ENCODE measurements around the gene DGKD. TPM values are rescaled to one million over a fixed set of nuclear protein-coding genes. Genes with fewer than 3 reads are reported as not detected.

The DGKD gene
- total RNA-seq, 6 experiments from 2014 or later, result 8.1 to 12.2 (median 10.3) TPM

DNA sequence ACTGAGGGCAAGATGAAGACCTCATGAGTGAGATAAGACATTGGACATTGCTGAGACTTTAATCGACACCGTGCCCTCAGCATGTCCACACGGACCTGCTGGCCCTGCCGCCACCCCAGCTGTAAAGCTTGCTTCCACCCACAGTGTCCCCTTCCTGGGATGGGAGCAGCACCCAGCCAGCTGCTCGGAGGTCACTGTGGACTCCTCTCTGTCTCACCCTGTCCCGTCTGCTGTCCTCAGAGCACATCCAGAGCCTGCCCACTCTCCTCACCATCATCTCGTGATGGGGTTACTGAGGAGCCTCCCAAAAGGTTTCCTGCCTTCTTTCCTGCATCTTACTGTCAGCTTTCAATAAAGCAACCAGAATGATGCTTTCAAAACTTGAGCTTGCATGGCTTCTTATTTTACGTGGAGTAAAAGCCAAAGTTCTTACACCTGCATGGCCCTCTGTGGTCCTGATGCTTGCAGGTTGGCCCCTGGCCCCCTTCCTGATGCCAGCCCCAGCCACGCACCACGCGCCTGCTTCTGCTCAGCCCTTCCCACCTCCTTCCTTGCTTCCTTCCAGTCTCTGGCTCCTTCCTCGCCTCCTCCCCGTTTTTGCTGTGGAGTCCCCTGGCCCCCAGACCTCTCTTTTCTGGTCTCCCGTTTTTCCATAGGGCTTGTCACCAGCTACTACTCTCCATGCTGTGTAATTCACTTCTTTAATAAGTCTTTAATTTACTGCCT, 67.0 kb downstream of the DGKD start:
- H3K4me1 Mint-ChIP-seq (ENCODE audit: low read depth), result peaks cover 26% of the 10 kb centered on the region
- no peak overlapping the region for H3K4me3 Mint-ChIP-seq
- H3K27me3 Mint-ChIP-seq (ENCODE audit: insufficient read depth), result peaks cover 2% of the 10 kb centered on the region; the same call in 1 of the 2 replicates
- peaks cover 28% of the 10 kb centered on the region for H3K9me3 Mint-ChIP-seq
- no peak overlapping the region for H3K27ac Mint-ChIP-seq
- DNase-seq, result no peak
- peaks cover 37% of the 10 kb centered on the region for H3K36me3 Mint-ChIP-seq (ENCODE audit: low read depth)
- TF ChIP-seq, protein P1, sequence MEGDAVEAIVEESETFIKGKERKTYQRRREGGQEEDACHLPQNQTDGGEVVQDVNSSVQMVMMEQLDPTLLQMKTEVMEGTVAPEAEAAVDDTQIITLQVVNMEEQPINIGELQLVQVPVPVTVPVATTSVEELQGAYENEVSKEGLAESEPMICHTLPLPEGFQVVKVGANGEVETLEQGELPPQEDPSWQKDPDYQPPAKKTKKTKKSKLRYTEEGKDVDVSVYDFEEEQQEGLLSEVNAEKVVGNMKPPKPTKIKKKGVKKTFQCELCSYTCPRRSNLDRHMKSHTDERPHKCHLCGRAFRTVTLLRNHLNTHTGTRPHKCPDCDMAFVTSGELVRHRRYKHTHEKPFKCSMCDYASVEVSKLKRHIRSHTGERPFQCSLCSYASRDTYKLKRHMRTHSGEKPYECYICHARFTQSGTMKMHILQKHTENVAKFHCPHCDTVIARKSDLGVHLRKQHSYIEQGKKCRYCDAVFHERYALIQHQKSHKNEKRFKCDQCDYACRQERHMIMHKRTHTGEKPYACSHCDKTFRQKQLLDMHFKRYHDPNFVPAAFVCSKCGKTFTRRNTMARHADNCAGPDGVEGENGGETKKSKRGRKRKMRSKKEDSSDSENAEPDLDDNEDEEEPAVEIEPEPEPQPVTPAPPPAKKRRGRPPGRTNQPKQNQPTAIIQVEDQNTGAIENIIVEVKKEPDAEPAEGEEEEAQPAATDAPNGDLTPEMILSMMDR (IDR thresholded peaks at IDR 0.05), result no peak

- Mint-ChIP-seq H3K9me3 (peaks cover 37% of the 10 kb centered on the region), H3K27me3 (ENCODE audit: insufficient read depth) (peaks cover 2% of the 10 kb centered on the region; the same call in 1 of the 2 replicates), H3K4me3 (no peak overlapping the region), H3K4me1 (ENCODE audit: low read depth) (peaks cover 34% of the 10 kb centered on the region), H3K36me3 (ENCODE audit: low read depth) (peaks cover 46% of the 10 kb centered on the region), H3K27ac (no peak overlapping the region)
- no peak for DNase-seq
- TF ChIP-seq, protein P1 (IDR thresholded peaks at IDR 0.05), result no peak
Measured at GRCh38 chr2:233422050-233422639, 67.9 kb downstream of the DGKD start.

DNA sequence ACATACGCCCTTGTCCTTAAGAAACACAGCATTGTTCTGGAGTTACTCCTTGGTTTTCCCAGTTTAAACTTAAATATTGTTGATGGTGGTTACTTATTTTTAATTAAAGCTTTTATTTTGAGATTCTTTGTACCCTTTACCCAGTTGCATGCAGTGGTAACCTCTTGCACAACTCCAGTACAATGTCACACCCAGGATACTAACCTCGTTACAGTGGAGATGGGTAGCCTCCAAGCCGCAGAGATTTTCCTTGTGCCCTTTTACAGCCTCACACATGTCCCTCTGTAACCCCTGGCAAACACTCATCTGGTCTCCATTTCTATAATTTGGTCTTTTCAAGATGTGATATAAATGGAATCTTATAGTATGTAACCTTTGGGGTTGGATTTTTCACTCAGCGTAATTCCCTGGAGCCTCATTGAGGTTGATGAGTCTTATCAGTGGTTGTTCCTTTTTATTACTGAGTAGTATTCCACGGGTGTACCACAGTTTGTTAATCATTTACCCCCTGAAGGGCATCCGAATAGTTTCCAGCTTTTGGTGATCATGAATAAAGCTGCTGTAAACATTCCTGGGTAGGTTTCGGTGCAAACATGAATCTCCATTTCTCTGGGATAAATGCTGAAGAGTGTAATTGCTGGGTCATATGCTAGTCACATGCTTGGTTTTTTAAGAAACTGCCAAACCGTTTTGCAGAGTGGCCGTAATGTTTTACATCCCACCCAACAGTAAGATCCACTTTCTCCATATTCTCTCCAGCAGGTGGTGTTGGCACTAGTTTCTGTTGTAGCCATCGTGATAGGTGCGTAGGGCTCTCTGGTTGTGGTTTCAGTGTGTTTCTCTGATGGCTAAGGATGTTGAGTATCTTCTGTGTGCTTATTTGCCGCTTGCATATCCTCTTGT, 68.6 kb downstream of the DGKD start:
- DNase-seq, result no peak
- H3K4me1 Mint-ChIP-seq (ENCODE audit: low read depth), result peaks cover 36% of the 10 kb centered on the region
- H3K36me3 Mint-ChIP-seq (ENCODE audit: low read depth), result peaks cover 47% of the 10 kb centered on the region
- peaks cover 45% of the 10 kb centered on the region for H3K9me3 Mint-ChIP-seq
- no peak overlapping the region for H3K27ac Mint-ChIP-seq
- H3K27me3 Mint-ChIP-seq (ENCODE audit: insufficient read depth), result peaks cover 2% of the 10 kb centered on the region; the same call in 1 of the 2 replicates
- no peak overlapping the region for H3K4me3 Mint-ChIP-seq
- TF ChIP-seq, protein P1 (IDR thresholded peaks at IDR 0.05), result no peak

DNA sequence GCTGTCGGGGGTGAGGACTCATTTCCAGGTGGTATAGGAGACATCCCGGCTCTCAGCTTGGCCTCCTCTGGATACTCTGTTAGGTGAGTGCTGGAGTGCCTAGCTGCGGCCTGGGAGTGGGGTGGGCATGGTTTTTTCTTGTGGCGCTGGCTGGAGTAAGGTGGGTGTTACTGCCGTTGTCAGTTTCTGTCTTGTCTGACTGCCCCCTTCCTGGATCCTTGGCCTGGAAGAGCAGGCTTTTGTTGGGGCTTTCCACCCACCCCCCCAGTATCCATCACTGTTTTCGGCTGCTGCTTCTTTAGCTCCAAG, 69.2 kb downstream of the DGKD start:
- Mint-ChIP-seq H3K4me3 (no peak overlapping the region), H3K27ac (no peak overlapping the region), H3K9me3 (peaks cover 48% of the 10 kb centered on the region), H3K4me1 (ENCODE audit: low read depth) (peaks cover 35% of the 10 kb centered on the region), H3K36me3 (ENCODE audit: low read depth) (peaks cover 47% of the 10 kb centered on the region), H3K27me3 (ENCODE audit: insufficient read depth) (peaks cover 2% of the 10 kb centered on the region; the same call in 1 of the 2 replicates)
- TF ChIP-seq, protein P1 (IDR thresholded peaks at IDR 0.05), result no peak
- DNase-seq, result no peak

- peaks cover 43% of the 10 kb centered on the region for H3K36me3 Mint-ChIP-seq (ENCODE audit: low read depth)
- H3K4me1 Mint-ChIP-seq (ENCODE audit: low read depth), result peaks cover 33% of the 10 kb centered on the region
- H3K27ac Mint-ChIP-seq, result no peak overlapping the region
- TF ChIP-seq, protein P1 (IDR thresholded peaks at IDR 0.05), result no peak
- H3K4me3 Mint-ChIP-seq, result no peak overlapping the region
- no peaks in the 10 kb centered on the region for H3K27me3 Mint-ChIP-seq (ENCODE audit: insufficient read depth)
- peaks cover 41% of the 10 kb centered on the region for H3K9me3 Mint-ChIP-seq
- DNase-seq, result no peak
Measured at GRCh38 chr2:233424154-233424951, 70.1 kb downstream of the DGKD start.
